Activated T-cell treated with anti-CD3 and anti-CD28 coated beads, Interleukin-2, amount 50 U/mL, for 4 hours (primary cell): ENCODE data around the gene ASPRV1. TPM values are rescaled to one million over a fixed set of nuclear protein-coding genes. Genes with fewer than 3 reads are reported as not detected.
"Not testable (repeated sequence)": the region's sequence is repeated elsewhere in the genome, so short reads cannot be mapped to it uniquely, and the experiment has no call there.

Source experiments
- ATAC-seq, 2 donors: fragments of 200-7000 bp; cut with Tn5 transposase; one replicate each; pipeline ENCODE4 v1.10.0; 2021
- DNase-seq: peaks from one replicate; pipeline ENCODE4 v3.0.0-alpha.2; 2020
- H3K27me3 Mint-ChIP-seq: one replicate; pipeline ENCODE4 v1.8.0; 2021; ENCODE audit warnings: low read depth, mixed read lengths
- H3K36me3 Mint-ChIP-seq: one replicate; pipeline ENCODE4 v1.8.0; 2022; ENCODE audit warnings: mixed read lengths; ENCODE audit not compliant: insufficient read depth
- H3K4me1 Mint-ChIP-seq: one replicate; pipeline ENCODE4 v1.8.0; 2021; ENCODE audit warnings: low read depth, mixed read lengths
- H3K4me3 Mint-ChIP-seq: one replicate; pipeline ENCODE4 v1.8.0; 2021; ENCODE audit warnings: mild to moderate bottlenecking, moderate library complexity, mixed read lengths
- H3K9me3 Mint-ChIP-seq: one replicate; pipeline ENCODE4 v1.8.0; 2021; ENCODE audit warnings: mixed read lengths
- total RNA-seq, 3 donors: library from RNA; stranded (reverse); gene quantifications; one replicate each; pipeline ENCODE4 v1.2.1, GENCODE V29; 2021

ASPRV1 gene
- total RNA-seq, result under 1 TPM; 0.46 to 0.74 (median 0.54) TPM

GRCh38 chr2:69961496-69961895 lies at the start of gene ASPRV1:
TSS of gene ASPRV1 (minus strand) at chr2:69961631. CDS start at chr2:69961436, 195 bp downstream.
- Mint-ChIP-seq H3K27me3 (peaks cover 4% of the 10 kb centered on the region), H3K4me1 (peaks cover 8% of the 10 kb centered on the region), H3K36me3 (no peaks in the 10 kb centered on the region), H3K4me3 (no peak within 1 kb of the TSS), H3K9me3 (no peaks in the 10 kb centered on the region)
- no peak for DNase-seq
- ATAC-seq, result no peak

GRCh38 chr2:70010576-70011111 lies 49.2 kb upstream of the ASPRV1 start:
- H3K4me1 Mint-ChIP-seq, result peaks cover 10% of the 10 kb centered on the region
- no peaks in the 10 kb centered on the region for H3K27me3 Mint-ChIP-seq
- H3K36me3 Mint-ChIP-seq, result peaks cover 25% of the 10 kb centered on the region
- DNase-seq (no peak), ATAC-seq (no peak)
- H3K9me3 Mint-ChIP-seq, result no peaks in the 10 kb centered on the region
- H3K4me3 Mint-ChIP-seq, result no peak overlapping the region

DNA sequence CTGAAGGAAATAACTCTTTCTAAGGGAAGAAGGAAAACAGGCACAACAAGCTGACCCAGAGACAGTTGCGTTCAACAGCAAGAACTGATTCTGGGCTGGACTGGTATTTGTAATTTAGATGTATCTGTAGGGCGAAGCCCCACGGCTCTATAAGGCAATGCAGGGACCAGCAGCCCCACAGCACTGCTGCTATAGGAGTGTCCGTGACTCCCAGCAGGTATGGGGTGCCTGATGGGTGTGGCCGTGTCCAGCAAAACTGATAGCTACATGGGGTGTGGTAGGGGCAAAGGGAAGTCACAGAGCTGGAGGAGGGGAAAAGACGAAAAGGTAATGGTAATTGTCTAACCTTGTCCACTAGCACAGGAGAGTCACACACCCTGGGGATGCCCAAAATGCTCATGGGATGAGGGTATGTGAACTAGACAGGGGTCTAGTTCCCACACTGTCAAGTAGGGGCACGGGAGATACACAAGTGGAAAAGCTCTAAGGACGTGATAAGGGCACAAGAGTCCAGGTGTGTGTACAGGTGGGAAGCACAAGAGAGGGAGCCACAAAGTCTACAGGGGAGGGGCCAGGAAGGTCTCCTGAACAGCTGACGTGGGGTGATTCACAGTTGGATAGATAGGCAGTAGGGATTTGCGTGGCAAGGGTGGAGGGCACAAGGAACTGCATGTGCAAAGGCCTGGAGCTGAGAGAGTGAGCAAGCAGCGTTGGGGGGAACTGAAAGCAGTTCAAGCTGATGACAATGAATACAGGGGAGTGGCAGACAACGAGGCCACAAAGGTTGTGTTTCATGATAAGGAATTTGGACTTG lies 48.5 kb upstream of the ASPRV1 start:
- H3K9me3 Mint-ChIP-seq, result no peaks in the 10 kb centered on the region
- no peak for DNase-seq
- no peaks in the 10 kb centered on the region for H3K27me3 Mint-ChIP-seq
- H3K4me3 Mint-ChIP-seq, result no peak overlapping the region
- H3K36me3 Mint-ChIP-seq, result peaks cover 20% of the 10 kb centered on the region
- ATAC-seq, result no peak
- H3K4me1 Mint-ChIP-seq, result peaks cover 8% of the 10 kb centered on the region

- Mint-ChIP-seq H3K27me3 (no peaks in the 10 kb centered on the region), H3K9me3 (no peaks in the 10 kb centered on the region), H3K4me1 (peaks cover 7% of the 10 kb centered on the region), H3K4me3 (no peak overlapping the region), H3K36me3 (peaks cover 13% of the 10 kb centered on the region)
- ATAC-seq (no peak), DNase-seq (no peak)
Observed at GRCh38 chr2:70008290-70008689, 46.9 kb upstream of the ASPRV1 start.

DNA sequence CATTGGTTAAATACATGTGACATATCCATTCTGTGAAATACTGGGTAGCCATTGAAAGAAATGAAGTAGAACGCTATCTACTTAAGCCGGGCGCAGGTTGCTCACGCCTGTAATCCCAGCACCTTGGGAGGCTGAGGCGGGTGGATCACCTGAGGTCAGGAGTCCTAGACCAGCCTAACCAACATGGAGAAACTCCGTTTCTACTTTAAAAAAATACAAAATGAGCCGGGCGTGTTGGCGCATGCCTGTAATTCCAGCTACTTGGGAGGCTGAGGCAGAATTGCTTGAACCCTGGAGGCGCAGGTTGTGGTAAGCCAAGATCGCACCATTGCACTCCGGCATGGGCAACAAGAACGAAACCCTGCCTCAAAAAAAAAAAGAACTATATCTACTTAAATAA lies 45.7 kb upstream of the ASPRV1 start:
- peaks cover 10% of the 10 kb centered on the region for H3K36me3 Mint-ChIP-seq
- no peak overlapping the region for H3K4me3 Mint-ChIP-seq
- H3K27me3 Mint-ChIP-seq, result no peaks in the 10 kb centered on the region
- ATAC-seq (no peak), DNase-seq (no peak)
- H3K4me1 Mint-ChIP-seq, result peaks cover 12% of the 10 kb centered on the region
- H3K9me3 Mint-ChIP-seq, result no peaks in the 10 kb centered on the region

DNA sequence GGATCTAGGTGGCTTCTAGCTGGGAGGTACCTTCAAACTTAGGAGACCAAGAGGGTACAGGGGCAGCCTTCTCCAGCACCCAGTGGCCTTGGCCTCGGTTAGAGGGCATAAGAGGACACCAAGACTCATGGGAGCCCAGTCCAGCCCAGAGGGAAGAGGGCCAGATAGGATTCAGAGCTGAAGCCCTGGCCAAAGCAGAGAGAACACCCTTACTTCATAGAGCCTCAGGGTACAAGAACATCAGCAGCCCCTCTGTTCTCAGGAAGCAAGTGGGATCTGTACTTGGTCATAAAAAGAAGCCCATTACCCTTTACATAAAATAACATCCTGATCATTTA lies 45.0 kb upstream of the ASPRV1 start:
- Mint-ChIP-seq H3K4me3 (no peak overlapping the region), H3K9me3 (no peaks in the 10 kb centered on the region), H3K4me1 (peaks cover 14% of the 10 kb centered on the region), H3K36me3 (peaks cover 7% of the 10 kb centered on the region), H3K27me3 (no peaks in the 10 kb centered on the region)
- DNase-seq (no peak), ATAC-seq (no peak)

DNA sequence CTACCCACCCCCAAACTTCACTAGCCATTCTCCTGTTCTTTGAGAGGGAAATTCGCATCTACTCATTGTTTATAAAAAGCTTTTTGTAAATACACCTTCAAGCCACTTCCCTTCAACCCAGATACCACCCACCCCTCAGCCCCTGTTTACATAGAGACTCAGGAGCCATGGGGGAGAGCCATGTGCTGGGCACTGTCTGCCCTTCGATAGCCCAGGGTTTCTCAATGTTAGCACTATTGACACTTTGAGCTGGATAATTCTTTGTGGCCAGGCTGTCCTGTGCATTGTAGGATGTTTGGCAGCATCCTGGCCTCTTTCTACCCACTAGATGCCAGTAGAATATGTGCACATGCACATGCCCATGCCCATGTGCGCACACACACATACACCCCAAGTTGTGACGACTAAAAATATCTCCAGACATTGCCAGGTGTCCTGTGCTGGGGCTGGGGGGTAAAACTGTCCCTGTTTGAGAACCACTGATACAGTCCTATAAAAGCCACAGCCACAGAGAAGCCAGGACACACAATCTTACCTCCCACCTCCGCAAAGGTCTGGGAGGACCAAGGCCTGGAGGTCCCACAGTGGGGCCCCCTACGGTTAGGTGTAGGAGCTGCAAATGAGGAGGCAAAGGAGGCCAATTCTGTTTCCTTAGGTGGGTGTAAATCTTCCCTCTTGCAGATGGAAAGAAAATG lies 44.5 kb upstream of the ASPRV1 start:
- peaks cover 14% of the 10 kb centered on the region for H3K4me1 Mint-ChIP-seq
- H3K4me3 Mint-ChIP-seq, result no peak overlapping the region
- H3K36me3 Mint-ChIP-seq, result peaks cover 5% of the 10 kb centered on the region
- no peaks in the 10 kb centered on the region for H3K9me3 Mint-ChIP-seq
- ATAC-seq (no peak), DNase-seq (no peak)
- no peaks in the 10 kb centered on the region for H3K27me3 Mint-ChIP-seq

DNA sequence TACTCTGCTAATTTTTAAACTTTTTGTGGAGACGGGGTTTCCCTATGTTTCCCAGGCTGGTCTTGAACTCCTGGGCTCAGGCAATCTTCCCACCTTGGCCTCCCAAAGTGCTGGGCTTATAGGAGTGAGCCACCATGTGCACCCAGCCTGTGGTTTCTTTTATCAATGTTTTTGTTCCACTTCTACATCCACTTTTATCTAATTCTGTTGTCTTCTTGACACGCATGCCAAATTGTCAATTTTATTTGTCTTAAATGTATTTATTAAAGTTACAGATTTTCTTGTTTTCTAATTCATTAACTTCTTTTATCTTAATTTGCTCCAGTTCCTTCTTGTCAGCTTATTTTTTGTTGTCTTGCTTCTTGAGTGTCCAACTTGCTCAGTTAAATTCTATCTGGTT lies 43.8 kb upstream of the ASPRV1 start:
- H3K4me3 Mint-ChIP-seq, result no peak overlapping the region
- peaks cover 3% of the 10 kb centered on the region for H3K36me3 Mint-ChIP-seq
- no peak for DNase-seq
- H3K4me1 Mint-ChIP-seq, result peaks cover 9% of the 10 kb centered on the region
- ATAC-seq, result no peak
- no peaks in the 10 kb centered on the region for H3K27me3 Mint-ChIP-seq
- no peaks in the 10 kb centered on the region for H3K9me3 Mint-ChIP-seq

DNA sequence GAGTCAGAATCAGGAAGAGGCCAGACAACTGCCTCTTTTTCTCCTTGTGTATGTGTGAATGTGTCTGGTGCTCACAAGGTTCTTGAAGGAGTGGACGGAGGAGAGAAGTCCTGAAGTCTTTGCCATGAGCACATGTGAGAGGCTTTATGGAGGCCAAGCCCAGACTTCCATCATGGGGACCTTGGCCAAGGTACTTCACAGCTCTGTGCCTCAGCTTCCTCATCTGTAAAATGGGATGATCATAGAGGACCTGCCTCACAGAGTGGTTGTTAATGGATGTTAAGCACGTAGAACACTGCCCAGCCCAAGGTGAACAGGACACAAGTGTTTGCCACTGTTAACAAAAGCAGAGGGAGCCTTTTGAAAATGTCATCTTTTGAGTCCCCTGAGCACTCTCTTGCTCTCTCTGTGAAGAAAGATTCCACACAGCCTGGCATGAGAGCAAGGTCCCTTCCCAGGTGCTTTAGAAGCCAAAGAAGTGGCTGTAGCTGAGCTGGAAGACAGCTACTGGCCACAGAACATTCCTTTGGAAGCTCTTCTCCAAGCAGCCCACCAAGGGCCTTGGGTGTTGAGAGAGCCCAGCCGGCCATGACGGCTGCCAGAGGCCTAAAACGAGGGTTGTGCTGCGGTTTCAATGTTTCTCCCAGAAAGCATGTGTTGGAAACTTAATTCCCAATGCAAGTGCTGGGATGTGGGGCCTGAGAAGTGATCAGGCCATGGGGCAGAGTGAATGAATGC lies 41.8 kb upstream of the ASPRV1 start:
- ATAC-seq (no peak), DNase-seq (no peak)
- Mint-ChIP-seq H3K4me3 (no peak overlapping the region), H3K9me3 (no peaks in the 10 kb centered on the region), H3K36me3 (no peaks in the 10 kb centered on the region), H3K27me3 (no peaks in the 10 kb centered on the region), H3K4me1 (peaks cover 8% of the 10 kb centered on the region)

- Mint-ChIP-seq H3K36me3 (no peaks in the 10 kb centered on the region), H3K9me3 (no peaks in the 10 kb centered on the region), H3K4me3 (no peak overlapping the region), H3K4me1 (peaks cover 8% of the 10 kb centered on the region), H3K27me3 (no peaks in the 10 kb centered on the region)
- DNase-seq (no peak), ATAC-seq (no peak)
Observed at GRCh38 chr2:70002241-70002899, 40.9 kb upstream of the ASPRV1 start.

DNA sequence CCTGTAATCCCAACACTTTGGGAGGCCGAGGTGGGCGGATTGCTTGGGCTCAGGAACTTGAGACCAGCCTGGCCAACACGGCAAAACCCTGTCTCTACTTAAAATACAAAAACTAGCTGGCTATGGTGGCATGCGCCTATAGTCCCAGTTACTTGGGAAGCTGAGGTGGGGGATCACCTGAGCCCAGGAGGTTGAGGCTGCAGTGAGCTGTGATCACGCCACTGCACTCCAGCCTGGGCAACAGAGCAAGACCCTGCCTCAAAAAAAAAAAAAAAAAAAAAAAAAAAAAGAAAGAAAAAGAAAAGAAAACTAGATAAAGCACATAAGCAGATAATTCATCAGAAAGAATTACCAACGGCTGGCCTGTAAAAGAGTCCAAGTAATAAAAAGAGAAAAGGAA lies 39.1 kb upstream of the ASPRV1 start:
- not testable (repeated sequence) for H3K36me3 Mint-ChIP-seq, H3K9me3 Mint-ChIP-seq, H3K4me3 Mint-ChIP-seq, DNase-seq, ATAC-seq, H3K27me3 Mint-ChIP-seq, H3K4me1 Mint-ChIP-seq

DNA sequence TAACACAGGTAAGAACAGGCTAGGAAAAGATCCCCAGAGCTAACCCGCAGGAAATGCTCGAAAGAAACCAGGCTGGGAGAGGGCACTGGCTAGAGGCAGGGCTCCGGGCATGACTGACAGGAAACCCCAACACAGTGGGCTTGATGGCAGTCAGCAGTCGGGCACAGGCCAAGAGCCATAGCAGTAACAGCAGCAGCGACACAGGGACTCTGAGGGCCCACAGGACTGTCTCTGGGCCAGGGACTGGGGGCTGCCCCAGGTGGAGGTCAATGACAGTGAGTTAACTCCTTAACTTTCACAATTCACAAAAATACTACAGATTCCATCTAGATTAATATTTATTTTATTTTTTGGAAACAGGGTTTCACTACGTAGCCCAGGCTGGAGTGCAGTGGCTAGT lies 37.3 kb upstream of the ASPRV1 start:
- no peak overlapping the region for H3K4me3 Mint-ChIP-seq
- peaks cover 12% of the 10 kb centered on the region for H3K36me3 Mint-ChIP-seq
- peaks cover 8% of the 10 kb centered on the region for H3K4me1 Mint-ChIP-seq
- no peaks in the 10 kb centered on the region for H3K27me3 Mint-ChIP-seq
- no peak for DNase-seq
- ATAC-seq, result no peak
- H3K9me3 Mint-ChIP-seq, result no peaks in the 10 kb centered on the region

DNA sequence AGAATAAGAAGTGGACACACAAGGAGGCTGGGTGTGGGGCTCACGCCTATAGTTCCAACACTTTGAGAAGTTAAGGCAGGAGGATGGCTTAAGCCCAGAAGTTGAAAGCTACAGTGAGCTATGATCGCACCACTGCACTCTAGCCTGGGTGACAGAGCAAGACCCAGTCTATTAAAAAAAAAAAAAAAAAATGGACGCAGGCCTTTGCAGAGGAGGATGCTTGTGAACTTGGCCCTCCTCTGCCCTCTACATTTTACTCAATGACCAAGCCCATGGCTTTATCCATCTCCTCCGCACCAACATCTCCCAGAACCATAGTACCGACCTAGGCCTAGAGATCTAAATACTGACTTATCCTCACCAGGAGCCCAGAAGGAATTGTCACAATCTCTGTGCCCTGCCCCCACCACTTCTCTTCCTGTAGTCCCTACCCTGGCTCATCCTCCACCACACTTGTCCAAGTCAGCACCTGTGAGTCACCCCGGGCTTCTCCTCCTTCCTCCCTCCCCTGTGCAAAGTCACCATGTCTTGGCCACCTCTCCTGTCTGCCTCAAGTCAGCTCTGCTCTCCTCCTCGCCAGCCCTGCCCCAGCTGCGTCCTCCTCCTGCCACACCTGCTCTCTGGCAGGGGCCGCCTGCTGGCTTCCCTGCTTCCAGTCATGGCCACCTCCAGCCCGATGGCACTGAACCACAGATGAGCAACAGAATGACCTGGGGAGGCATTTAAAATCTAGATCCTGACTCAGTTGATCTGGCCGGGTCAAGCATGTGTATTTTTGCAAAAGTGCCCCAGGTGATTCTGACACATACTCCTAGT lies 35.8 kb upstream of the ASPRV1 start:
- peaks cover 2% of the 10 kb centered on the region for H3K4me1 Mint-ChIP-seq
- ATAC-seq (peak; percentile 30 to 59), DNase-seq (no peak)
- H3K27me3 Mint-ChIP-seq, result no peaks in the 10 kb centered on the region
- H3K36me3 Mint-ChIP-seq, result peaks cover 15% of the 10 kb centered on the region
- no peak overlapping the region for H3K4me3 Mint-ChIP-seq
- H3K9me3 Mint-ChIP-seq, result no peaks in the 10 kb centered on the region
